Measurements from ENCODE around the gene CRACR2A. TPM values are rescaled to one million over a fixed set of nuclear protein-coding genes. Genes with fewer than 3 reads are reported as not detected.

Gene CRACR2A
- polyA plus RNA-seq, 1 donor from 2014 or later = 2.1 TPM

DNA sequence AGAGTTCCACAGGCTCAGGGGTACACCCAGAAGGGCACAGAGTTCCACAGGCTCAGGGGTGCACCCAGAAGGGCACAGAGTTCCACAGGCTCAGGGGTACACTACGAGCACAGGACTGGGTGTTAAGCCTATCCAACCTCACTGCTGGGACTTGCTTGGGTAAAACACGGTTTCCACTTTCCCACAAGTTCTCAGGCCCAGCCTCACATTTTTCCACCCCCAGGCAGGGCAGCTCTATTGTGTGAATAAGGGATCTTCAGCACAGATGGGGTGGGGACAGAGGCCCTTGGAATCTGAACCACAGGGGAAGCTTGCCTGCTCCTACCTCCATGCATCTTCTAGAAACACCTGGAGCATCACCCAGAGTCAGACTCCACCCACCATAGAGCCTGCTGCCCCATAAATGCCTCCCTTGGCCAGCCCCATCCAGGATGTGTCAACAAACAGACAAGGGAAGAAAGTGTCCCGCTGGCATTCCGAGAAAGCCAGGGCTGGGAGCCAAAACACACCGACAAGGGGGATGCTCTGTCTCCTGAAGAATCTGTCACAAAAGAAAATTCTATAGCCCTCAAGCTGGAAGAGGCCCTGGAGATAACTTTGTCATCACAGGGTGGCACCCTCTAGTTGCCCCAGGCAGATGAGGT is 4.8 kb downstream of the CRACR2A start:
- no peaks in the 10 kb centered on the region for H3K9me3 ChIP-seq (ENCODE audit: low read length)
- H3K4me3 ChIP-seq (ENCODE audit: low read length) = no peak overlapping the region
- H4K20me1 ChIP-seq (ENCODE audit: insufficient read depth) = no peaks in the 10 kb centered on the region
- no peaks in the 10 kb centered on the region for H3K79me2 ChIP-seq (replicated peaks; ENCODE audit: insufficient read depth, low read length)
- H3K9ac ChIP-seq (ENCODE audit: low read length) = no peak overlapping the region
- no peak overlapping the region for H3K4me2 ChIP-seq (ENCODE audit: low read length)
- no peak overlapping the region for H3K27ac ChIP-seq (ENCODE audit: low read length)
- H2AFZ ChIP-seq (ENCODE audit: low read depth, low read length) = no peak overlapping the region
- no peaks in the 10 kb centered on the region for H3K9me2 ChIP-seq (ENCODE audit: insufficient read depth, low read length)
- no peaks in the 10 kb centered on the region for H3F3A ChIP-seq (ENCODE audit: insufficient read depth, low read length, poor library complexity, severe bottlenecking)
- H3K27me3 ChIP-seq (ENCODE audit: insufficient read depth, low read depth, low read length) = peaks cover 5% of the 10 kb centered on the region
- TF ChIP-seq REST (IDR thresholded peaks at IDR 0.05; ENCODE audit: borderline replicate concordance) (no peak), RAD21 (conservative IDR thresholded peaks at IDR 0.05) (no peak), EP300 (conservative IDR thresholded peaks at IDR 0.05; ENCODE audit: poor library complexity, severe bottlenecking) (no peak), SMC3 (conservative IDR thresholded peaks at IDR 0.05; ENCODE audit: poor library complexity) (no peak), MXI1 (conservative IDR thresholded peaks at IDR 0.05; ENCODE audit: poor library complexity, severe bottlenecking) (no peak), TAF1 (IDR thresholded peaks at IDR 0.05; ENCODE audit: low read depth) (no peak), EZH2 (IDR thresholded peaks at IDR 0.05; ENCODE audit: borderline replicate concordance, insufficient read depth, low read length, poor library complexity, severe bottlenecking) (no peak), POLR2AphosphoS5 (IDR thresholded peaks at IDR 0.05) (no peak), CTCF (IDR thresholded peaks at IDR 0.05; ENCODE audit: poor library complexity, severe bottlenecking) (no peak)
- no peaks in the 10 kb centered on the region for H3K36me3 ChIP-seq (ENCODE audit: insufficient read depth, low read length)

DNA sequence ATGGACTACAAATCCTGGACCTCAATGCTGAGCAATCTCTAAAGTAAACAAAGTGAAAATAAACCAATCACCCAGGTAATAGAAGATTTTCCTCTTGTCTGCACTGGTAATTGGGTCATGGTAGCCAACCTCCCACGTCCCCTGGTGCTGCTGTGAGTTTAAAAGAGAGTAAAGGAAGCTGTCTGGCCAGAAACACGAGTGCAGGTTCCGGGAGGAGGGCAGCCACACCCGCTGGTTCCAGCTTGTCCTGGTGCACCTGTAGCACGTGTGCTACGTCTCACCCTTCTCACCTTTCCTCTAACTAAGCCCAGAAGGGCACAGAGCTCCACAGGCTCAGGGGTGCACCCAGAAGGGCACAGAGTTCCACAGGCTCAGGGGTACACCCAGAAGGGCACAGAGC is 5.4 kb downstream of the CRACR2A start:
- no peak overlapping the region for H2AFZ ChIP-seq (ENCODE audit: low read depth, low read length)
- TF ChIP-seq EZH2 (IDR thresholded peaks at IDR 0.05; ENCODE audit: borderline replicate concordance, insufficient read depth, low read length, poor library complexity, severe bottlenecking) = no peak
- no peak for TF ChIP-seq EP300 (conservative IDR thresholded peaks at IDR 0.05; ENCODE audit: poor library complexity, severe bottlenecking)
- no peak for TF ChIP-seq MXI1 (conservative IDR thresholded peaks at IDR 0.05; ENCODE audit: poor library complexity, severe bottlenecking)
- no peak overlapping the region for H3K9ac ChIP-seq (ENCODE audit: low read length)
- no peak overlapping the region for H3K4me3 ChIP-seq (ENCODE audit: low read length)
- H3K4me2 ChIP-seq (ENCODE audit: low read length) = no peak overlapping the region
- no peaks in the 10 kb centered on the region for H3F3A ChIP-seq (ENCODE audit: insufficient read depth, low read length, poor library complexity, severe bottlenecking)
- no peak overlapping the region for H3K27ac ChIP-seq (ENCODE audit: low read length)
- H4K20me1 ChIP-seq (ENCODE audit: insufficient read depth) = no peaks in the 10 kb centered on the region
- H3K27me3 ChIP-seq (ENCODE audit: insufficient read depth, low read depth, low read length) = peaks cover 5% of the 10 kb centered on the region
- H3K36me3 ChIP-seq (ENCODE audit: insufficient read depth, low read length) = no peaks in the 10 kb centered on the region
- no peaks in the 10 kb centered on the region for H3K9me2 ChIP-seq (ENCODE audit: insufficient read depth, low read length)
- H3K79me2 ChIP-seq (replicated peaks; ENCODE audit: insufficient read depth, low read length) = no peaks in the 10 kb centered on the region
- no peaks in the 10 kb centered on the region for H3K9me3 ChIP-seq (ENCODE audit: low read length)

Measured in neural cell (in vitro differentiated cells).